HPDE6-E6E7 (cell line): ENCODE measurements around the gene CORT.
"Not testable (repeated sequence)": the region's sequence is repeated elsewhere in the genome, so short reads cannot be mapped to it uniquely, and the experiment has no call there.

Experiments used
- DNase-seq: peaks from one replicate; pipeline ENCODE4 v3.0.0; 2011; ENCODE audit warnings: missing footprints; ENCODE audit errors: extremely low spot score

The CORT gene

DNA sequence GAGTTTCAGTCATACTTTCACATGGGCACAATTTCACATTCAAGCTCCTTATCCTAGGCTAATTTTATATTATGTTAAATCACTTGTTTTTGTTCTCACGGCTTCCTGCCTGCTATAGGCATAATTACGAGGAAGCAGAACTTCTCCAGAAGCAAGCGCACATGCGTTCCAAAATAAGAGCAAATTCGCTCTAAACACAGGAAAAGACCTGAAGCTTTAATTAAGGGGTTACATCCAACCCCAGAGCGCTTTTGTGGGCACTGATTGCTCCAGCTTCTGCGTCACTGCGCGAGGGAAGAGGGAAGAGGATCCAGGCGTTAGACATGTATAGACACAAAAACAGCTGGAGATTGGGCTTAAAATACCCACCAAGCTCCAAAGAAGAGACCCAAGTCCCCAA lies at the start of gene CORT:
Gene CORT, plus strand, starts transcription at position 281 of the 400 bp plus-strand sequence. CDS start 193 bp downstream, outside the sequence.
- no peak for DNase-seq

DNA sequence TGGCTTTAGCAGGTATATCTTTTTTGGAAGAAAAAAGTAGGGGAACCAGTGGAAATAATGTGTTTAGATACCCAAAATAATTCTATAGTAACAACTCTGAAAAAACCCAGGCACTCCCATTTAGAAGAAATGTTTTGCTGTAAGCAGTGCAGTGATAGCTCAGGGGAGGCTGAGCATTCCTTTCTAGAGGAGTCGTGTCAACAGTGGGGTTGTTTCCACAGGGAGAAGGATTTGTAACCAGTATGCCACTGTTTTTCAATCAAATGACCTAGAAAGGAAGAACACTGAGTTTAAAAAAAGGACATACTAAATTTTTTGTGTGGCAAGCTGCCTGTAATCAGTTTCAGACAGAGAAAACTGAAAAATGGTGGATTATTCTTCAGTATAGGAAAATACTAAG lies 48.5 kb upstream of the CORT start:
- no peak for DNase-seq

GRCh38 chr1:10402729-10403274 lies 47.0 kb upstream of the CORT start:
- DNase-seq: no peak

DNA sequence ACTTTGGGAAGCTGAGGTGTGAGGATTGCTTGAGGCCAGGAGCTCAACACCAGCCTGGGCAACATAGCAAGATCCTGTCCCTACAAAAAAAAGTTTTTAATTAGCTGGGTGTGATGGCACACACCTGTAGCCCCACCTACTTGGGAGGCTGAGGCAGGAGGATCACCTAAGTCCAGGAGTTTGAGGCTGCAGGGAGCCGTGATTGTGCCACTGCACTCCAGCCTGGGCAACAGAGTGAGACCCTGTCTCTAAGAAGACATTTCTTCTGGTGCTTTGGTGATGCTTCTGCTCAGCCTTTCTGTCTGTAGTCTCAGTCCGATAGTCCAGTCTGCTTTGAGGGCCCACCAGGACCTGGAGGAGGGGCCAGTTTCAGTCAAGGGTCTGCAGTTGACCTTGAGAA lies 42.6 kb upstream of the CORT start:
- DNase-seq: no peak

- DNase-seq: no peak
These were observed 34.5 kb upstream of the CORT start for GRCh38 chr1:10415211-10415930.

DNA sequence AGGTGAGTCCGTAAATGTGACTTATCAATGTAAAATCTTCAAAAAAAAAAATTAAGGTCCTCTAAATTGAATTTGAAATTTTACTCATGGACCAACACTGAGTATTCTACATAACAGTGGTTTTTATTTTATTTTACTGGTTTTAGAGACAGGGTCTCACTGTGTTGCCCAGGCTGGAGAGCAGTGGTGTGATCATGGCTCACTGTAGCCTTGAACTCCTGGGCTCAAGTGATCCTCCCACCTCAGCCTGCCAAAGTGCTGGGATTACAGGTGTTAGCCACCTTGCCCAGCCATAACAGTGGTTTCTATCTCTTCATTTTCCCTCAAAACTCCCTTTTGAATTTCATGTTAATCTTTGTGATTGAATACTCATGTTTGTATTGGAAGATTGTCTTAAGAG lies 33.9 kb upstream of the CORT start:
- not testable (repeated sequence) for DNase-seq

DNA sequence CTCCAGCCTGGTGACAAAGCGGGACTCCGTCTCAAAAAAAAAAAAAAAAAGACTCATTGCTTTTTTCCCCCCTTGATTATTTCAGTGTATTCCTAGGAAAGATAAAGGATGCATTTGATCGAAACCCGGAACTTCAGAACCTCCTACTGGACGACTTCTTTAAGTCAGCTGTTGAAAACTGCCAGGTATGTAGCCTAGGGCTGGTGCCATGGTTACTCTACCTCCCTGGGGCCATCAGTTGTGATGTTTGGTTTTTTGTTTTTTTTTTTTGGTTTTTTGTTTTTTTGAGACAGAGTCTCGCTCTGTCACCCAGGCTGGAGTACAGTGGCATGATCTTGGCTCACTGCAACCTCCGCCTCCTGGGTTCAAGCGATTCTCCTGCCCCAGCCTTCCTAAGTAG lies 31.1 kb upstream of the CORT start:
- not testable (repeated sequence) for DNase-seq

DNA sequence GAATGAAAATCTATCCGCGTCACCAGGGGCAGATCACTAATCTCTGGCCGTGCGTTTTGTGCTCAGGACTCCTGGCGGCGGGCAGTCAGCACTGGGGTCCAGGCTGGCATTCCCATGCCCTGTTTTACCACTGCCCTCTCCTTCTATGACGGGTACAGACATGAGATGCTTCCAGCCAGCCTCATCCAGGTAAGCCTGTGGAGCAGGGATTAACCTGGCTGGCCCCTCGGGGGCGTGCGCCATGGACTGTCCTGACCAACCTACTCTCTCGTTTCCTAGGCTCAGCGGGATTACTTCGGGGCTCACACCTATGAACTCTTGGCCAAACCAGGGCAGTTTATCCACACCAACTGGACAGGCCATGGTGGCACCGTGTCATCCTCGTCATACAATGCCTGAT lies 30.5 kb upstream of the CORT start:
- DNase-seq: no peak

- no peak for DNase-seq
These were observed 28.2 kb upstream of the CORT start for GRCh38 chr1:10421637-10422036.

GRCh38 chr1:10424034-10424433 lies 25.8 kb upstream of the CORT start:
- no peak for DNase-seq

- no peak for DNase-seq
These were observed 25.2 kb upstream of the CORT start for GRCh38 chr1:10424651-10425050.

- not testable (repeated sequence) for DNase-seq
These were observed 23.9 kb upstream of the CORT start for GRCh38 chr1:10425826-10426534.

- not testable (repeated sequence) for DNase-seq
These were observed 23.3 kb upstream of the CORT start for GRCh38 chr1:10426535-10426848.

DNA sequence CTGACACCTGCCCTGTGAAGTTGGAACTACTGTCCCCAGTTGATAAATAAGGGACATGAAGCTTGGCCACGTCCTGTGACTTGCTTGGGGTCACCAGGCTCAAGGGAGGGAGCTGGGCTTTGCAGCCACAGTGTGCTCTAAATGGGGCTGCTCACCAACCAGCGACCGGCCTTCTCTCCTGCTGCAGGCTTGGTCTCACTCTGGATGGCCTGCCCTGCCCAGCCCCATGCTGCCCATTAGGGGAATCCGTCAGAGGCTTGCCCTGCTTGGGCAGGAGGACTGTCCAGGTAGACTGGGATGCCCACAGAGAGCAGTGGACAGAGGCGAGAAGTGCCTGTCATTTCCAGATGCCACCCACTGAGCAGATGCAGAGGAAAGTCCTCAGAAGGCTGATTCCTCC lies 20.8 kb upstream of the CORT start:
- no peak for DNase-seq

DNA sequence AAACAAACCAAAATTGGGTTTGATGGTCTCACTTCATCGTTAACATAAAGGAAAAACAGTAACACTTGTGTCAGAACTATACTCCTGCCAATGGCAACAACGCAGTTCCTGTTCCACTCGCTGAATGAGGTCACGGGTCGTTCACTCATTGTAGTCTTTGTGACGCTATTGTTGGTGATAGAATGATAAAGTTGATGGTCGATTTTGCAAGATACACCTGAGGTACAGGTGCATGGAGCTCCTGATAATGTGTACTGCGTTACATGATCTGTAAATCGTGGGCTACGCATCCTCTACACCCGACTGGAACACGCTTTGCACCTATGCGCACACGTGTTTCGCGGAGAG lies 20.0 kb upstream of the CORT start:
- DNase-seq: no peak

DNA sequence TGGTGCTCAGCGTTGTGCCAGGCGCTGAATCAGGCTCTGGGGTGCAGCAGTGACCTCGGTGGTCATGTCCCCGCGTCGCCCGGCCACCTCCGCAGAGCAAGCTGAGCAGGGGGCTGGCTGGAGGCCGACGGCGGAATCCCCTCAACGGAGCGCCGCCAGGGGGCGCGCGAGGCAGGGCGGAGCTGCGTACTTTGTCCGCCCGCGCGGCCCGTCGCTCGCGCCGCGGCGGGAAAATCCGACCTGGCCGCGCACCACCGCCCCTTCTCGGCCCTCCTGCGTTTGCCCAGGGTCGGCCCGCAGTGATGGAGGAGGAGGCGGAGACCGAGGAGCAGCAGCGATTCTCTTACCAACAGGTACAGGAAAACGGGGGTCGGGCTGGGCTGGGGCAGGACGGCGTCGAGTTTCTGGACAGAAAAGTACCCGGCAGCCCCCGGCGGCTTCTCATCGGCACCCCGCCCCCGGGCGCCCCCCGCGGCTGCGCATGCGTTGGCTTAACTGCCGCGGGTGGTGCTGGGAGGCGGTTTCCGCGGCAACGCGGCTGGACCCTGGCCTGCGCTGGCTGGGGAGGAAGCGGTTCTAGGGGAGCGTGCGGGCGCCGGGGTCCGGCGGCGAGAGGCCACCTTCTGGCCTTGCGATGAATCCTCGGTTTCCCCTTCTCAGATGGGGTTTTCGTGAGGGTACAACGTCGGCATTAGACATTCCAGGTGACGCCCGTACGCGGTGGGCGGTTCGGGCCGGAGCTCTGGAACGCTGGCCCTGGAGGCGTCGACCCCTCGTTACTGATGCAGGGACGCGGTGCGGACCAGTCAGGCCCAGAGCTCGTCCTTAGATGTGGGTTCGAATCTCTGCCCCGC lies 19.4 kb upstream of the CORT start, which contains the start of gene CENPS:
Gene CENPS, plus strand, starts transcription at position 218 of the 854 bp plus-strand sequence. Its CDS starts 85 bp downstream, at position 303.
- peak; percentile 97 for DNase-seq

DNA sequence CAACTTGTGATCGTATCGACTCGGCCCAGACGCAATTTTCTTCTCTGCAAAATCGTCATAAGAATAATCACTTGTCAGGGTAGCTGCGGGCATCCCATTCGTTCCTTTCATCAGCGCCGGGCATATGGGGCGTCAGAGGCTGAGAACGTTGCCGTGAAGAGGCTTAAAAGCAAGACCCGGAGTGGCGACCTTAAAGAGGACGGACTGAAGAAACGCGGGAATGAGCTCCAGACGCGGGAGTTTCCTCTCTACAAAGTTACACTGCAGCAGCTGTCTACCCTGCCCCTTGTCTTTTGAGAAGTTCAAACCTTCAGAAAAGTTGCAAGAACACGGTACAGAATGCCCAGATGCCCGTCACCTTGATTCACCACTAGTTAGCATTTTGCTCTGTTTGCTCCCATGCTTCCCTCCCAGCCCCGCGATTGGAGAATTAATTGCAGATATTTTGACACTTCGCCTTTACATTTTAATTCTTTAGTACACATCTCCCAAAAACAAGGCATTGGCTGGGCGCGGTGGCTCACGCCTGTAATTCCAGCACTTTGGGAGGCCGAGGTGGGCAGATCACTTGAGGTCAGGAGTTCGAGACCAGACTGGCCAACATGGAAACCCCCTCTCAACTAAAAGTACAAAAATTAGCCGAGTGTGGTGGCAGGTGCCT lies 18.6 kb upstream of the CORT start:
- DNase-seq: no peak

- no peak for DNase-seq
These were observed 16.7 kb upstream of the CORT start for GRCh38 chr1:10432910-10433700.

DNA sequence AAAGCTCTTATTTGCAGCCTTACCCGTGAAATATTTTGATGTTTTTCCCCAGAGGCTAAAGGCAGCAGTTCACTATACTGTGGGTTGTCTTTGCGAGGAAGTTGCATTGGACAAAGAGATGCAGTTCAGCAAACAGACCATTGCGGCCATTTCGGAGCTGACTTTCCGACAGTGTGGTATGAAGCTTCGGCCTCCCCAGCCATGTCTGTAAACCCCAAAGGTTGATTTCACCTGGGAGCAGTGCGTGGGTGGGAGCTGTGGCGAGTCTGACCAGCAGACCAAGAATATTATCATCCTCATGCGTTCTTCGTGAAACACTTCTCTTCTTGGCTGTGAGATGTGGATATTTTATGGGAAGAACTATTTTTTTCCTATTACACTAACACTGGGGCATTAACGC lies 16.0 kb upstream of the CORT start:
- DNase-seq: no peak

DNA sequence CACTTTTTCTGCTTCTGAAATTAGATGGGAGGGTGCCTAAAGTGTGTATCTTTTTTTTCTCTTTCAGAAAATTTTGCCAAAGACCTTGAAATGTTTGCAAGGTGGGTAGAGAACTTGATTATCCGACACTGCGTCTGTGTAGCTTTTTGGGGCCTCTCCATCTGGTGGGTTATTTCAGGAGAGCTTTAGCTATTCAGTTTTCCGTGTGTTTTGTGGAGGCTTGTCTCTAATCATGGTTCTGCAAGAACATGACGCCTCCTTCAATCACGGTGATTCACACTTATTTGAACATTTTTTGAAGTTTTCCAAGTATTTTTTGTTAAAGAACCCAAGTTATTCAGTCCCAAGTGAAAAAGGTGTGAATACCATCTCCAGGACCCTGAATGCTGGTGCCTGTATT lies 15.2 kb upstream of the CORT start:
- DNase-seq: no peak

- DNase-seq: no peak
These were observed 12.8 kb upstream of the CORT start for GRCh38 chr1:10437052-10437451.
